Rectal smooth muscle tissue (tissue), 1 donor: ENCODE results near the gene TSHZ2.

ENCODE experiments used
- H3K27ac ChIP-seq: one replicate; pipeline ENCODE4 v1.7.0; 2013; ENCODE audit warnings: low read depth, low read length, inconsistent platforms
- H3K27me3 ChIP-seq: one replicate; pipeline ENCODE4 v1.7.0; 2013; ENCODE audit warnings: low read length; ENCODE audit not compliant: control insufficient read depth, insufficient read depth
- H3K36me3 ChIP-seq: one replicate; pipeline ENCODE4 v1.7.0; 2013; ENCODE audit warnings: low read length; ENCODE audit not compliant: control insufficient read depth, insufficient read depth
- H3K4me1 ChIP-seq: one replicate; pipeline ENCODE4 v1.7.0; 2013; ENCODE audit warnings: low read length; ENCODE audit not compliant: control insufficient read depth, insufficient read depth
- H3K4me3 ChIP-seq: one replicate; pipeline ENCODE4 v1.7.0; 2013; ENCODE audit warnings: low read length
- H3K9ac ChIP-seq: one replicate; pipeline ENCODE4 v1.7.0; 2013; ENCODE audit warnings: low read length

TSHZ2 gene

DNA sequence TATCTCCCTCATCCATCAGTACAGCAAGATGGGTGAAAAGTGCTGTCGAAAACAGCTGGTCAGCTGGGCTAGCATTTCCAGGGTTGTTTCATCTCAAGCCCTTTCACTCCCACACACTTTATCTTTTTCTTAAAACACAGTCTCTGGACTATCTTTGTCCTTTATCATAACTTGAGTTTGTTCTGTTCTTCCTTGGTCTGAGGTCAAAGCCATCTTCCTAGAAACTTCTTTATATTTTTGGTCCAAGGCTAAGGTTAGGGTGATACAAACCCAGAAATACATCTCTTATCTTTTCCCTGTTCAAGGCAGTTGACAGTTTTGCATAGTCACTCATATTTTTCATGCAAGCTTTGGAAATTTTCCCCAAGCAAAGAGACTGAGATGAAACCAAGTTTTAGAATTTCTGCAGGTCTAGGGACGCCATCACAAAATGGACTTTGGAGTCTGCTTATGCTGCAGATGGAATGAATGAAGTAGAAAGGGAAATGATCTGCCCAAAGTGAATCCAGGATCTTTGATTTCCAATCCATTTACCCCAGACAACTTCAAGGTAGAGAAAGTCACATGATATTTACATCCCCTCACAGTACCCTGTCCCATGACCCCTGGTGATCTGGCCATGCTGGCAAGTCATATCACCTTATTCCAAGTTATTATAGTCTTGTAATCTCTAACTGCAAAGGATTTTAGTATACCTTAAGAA, 324.4 kb downstream of the TSHZ2 start:
- H3K4me1 ChIP-seq = no peaks in the 10 kb centered on the region
- no peak overlapping the region for H3K9ac ChIP-seq
- no peak overlapping the region for H3K27ac ChIP-seq
- no peaks in the 10 kb centered on the region for H3K36me3 ChIP-seq
- H3K27me3 ChIP-seq = no peaks in the 10 kb centered on the region
- no peak overlapping the region for H3K4me3 ChIP-seq

DNA sequence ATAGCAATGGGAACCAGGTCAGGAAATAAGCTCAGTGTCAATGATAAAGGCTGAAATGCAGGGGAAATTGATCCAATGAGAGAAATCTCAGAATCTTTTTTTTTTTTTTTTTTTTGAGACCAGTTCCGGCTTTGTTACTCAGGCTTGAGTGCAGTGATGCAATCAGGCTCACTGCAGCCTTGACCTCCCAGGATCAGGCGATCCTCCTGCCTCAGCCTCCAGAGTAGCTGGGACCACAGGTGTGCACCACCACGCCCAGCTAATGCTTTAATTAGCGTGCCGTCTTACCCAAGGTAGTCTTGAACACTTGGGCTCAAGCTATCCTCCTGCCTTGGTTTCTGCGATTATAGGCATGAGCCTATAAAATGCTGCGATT, 325.0 kb downstream of the TSHZ2 start:
- no peaks in the 10 kb centered on the region for H3K36me3 ChIP-seq
- no peak overlapping the region for H3K9ac ChIP-seq
- no peak overlapping the region for H3K27ac ChIP-seq
- no peak overlapping the region for H3K4me3 ChIP-seq
- H3K4me1 ChIP-seq = no peaks in the 10 kb centered on the region
- no peaks in the 10 kb centered on the region for H3K27me3 ChIP-seq

DNA sequence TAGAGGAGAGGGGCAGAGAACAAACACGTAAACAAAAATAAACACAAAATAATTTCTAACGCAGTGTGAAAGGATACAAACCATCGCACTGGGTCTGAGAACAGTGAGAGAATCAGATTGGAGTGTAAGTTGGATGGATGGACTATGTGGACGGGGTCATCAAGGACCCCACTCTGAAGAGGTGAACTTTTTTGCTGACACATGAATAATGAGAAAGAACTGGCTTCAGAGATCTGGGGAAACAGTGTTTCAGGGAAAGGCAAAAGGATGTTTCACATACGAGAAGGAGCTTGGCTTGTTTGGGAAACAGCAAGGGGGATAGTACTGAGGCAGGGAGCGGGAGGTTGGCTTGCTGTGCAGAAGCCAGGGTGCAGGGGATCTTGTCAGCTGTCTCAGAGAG, 326.1 kb downstream of the TSHZ2 start:
- no peaks in the 10 kb centered on the region for H3K27me3 ChIP-seq
- H3K36me3 ChIP-seq = no peaks in the 10 kb centered on the region
- H3K4me1 ChIP-seq = no peaks in the 10 kb centered on the region
- no peak overlapping the region for H3K9ac ChIP-seq
- no peak overlapping the region for H3K27ac ChIP-seq
- H3K4me3 ChIP-seq = no peak overlapping the region

DNA sequence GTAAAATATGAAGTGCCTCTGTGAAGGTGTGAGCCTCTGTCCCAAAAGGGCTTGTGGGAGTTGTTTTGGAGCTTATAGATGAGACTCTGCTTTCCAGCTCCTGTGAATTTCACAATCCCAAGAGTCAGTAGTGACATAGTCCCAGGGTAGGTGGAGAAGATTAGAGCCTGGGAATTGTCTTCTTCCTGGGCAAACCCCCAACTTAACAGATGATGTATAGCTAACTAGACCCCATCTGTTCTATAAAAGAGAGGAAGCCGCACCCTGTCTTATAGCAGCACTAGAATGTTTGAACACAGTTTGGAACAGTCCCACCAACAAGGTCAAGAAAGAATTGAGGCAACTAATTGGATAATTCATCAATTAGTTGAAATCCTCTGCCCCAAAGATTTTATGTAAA, 326.8 kb downstream of the TSHZ2 start:
- Histone ChIP-seq H3K4me3 (no peak overlapping the region), H3K4me1 (no peaks in the 10 kb centered on the region), H3K27me3 (no peaks in the 10 kb centered on the region), H3K27ac (no peak overlapping the region), H3K9ac (no peak overlapping the region), H3K36me3 (no peaks in the 10 kb centered on the region)

DNA sequence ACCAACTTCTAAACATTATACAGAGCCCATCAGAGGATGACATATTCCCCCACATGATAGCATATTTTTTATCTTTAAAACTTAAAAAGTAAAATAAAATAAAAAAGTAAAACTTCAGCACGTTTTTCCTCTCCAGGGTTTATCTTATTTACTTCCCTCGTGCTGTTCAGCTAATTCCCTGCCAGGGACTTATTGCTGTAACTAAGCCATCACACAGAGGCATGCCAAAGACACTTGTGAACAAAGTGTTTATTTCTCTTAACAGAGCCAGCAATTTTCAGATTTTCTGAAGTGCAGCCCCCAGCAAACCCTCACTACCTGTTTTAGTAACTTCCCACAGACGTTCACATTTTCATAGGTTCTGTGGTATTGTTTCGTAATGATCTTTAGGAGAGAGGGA, 327.7 kb downstream of the TSHZ2 start:
- Histone ChIP-seq H3K9ac (no peak overlapping the region), H3K27ac (no peak overlapping the region), H3K4me3 (no peak overlapping the region), H3K27me3 (no peaks in the 10 kb centered on the region), H3K4me1 (no peaks in the 10 kb centered on the region), H3K36me3 (no peaks in the 10 kb centered on the region)

DNA sequence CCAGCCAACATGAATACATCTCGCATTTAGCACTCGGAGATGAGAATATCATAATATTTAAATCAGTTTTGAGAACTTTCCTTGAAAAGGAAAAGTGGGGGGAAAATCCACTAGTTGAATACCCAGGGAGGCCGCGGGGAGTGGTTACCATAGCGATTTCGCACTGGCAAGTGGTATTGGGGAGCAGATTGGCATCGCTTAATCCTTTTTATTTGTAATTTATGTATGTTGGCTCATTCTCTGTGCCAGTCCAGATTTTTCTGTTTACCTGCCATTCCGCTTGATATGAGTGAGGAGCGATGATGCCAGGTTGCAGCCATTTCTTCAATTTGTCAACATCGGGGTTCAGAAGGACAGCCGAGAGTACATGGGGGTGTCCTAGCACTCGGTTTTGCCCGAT, 329.7 kb downstream of the TSHZ2 start:
- Histone ChIP-seq H3K4me1 (no peaks in the 10 kb centered on the region), H3K4me3 (no peak overlapping the region), H3K27ac (no peak overlapping the region), H3K27me3 (no peaks in the 10 kb centered on the region), H3K9ac (no peak overlapping the region), H3K36me3 (no peaks in the 10 kb centered on the region)

DNA sequence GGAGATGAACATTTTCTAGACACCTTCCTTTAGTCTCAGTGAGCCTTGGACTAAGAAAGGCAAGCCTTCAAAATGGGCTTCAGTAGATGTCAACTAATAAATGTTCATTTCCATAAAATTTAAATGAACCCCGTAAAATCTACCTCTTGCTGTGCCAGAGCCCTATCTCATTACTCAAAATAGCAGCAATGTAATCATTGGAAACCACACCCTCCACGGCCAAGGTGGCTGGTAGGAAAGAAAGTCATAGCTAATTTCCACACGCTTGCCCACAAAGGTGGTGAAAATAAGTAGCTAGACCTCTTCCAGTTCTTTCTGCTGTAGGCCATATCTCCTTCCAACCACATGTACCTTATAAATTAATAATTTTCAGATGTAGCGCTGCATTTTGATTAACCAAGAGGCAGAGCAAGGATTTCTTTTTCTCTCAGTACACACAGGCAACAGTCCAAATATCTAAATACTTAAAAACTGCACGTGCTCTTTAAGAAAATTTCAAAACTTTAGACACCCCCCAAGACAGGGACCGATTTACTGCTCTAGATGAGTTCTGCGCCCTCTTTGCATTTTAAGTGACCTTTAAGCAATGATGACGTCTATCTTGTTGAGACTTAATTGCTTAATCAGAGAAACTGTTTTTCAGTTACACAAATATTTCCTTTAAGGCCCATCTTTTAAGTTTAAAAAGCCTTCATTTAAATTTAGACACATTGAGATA, 330.7 kb downstream of the TSHZ2 start:
- Histone ChIP-seq H3K36me3 (no peaks in the 10 kb centered on the region), H3K4me1 (no peaks in the 10 kb centered on the region), H3K4me3 (no peak overlapping the region), H3K27ac (no peak overlapping the region), H3K9ac (no peak overlapping the region), H3K27me3 (no peaks in the 10 kb centered on the region)

DNA sequence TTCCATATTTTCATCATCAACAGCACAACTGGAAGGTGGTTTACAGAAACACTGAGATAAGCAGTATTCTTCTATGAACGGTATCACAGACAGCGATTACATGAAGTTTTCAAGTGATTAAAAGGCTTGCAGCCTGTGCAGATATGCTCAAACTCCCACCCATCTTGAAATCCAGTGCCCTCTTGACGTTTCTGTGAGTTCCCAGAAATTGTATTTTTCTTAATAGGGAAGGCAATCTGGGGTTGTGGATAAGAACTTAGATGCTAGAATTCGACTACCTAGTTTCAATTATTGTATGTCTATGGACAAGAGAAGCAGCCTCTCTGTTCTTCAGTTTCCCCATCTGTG, 331.2 kb downstream of the TSHZ2 start:
- H3K27ac ChIP-seq = no peak overlapping the region
- H3K36me3 ChIP-seq = no peaks in the 10 kb centered on the region
- H3K4me3 ChIP-seq = no peak overlapping the region
- H3K4me1 ChIP-seq = no peaks in the 10 kb centered on the region
- no peaks in the 10 kb centered on the region for H3K27me3 ChIP-seq
- no peak overlapping the region for H3K9ac ChIP-seq

DNA sequence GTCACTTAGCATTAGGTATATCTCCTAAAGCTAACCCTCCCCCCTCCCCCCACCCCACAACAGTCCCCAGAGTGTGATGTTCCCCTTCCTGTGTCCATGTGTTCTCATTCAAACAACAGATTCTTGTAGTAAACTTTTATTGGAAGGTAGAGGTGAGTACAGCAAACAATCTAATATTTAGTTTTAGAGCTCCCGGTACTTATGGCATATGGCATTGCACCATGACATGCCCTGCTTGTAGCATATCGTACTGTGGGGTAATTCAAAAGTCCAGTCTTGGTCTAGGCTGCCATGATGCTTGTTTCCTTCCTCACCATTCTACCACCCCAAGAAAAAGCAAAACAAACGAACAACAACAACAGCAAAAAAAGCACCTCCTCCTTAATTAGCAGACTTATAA, 332.0 kb downstream of the TSHZ2 start:
- Histone ChIP-seq H3K4me1 (no peaks in the 10 kb centered on the region), H3K4me3 (no peak overlapping the region), H3K27me3 (no peaks in the 10 kb centered on the region), H3K9ac (no peak overlapping the region), H3K36me3 (no peaks in the 10 kb centered on the region), H3K27ac (no peak overlapping the region)

DNA sequence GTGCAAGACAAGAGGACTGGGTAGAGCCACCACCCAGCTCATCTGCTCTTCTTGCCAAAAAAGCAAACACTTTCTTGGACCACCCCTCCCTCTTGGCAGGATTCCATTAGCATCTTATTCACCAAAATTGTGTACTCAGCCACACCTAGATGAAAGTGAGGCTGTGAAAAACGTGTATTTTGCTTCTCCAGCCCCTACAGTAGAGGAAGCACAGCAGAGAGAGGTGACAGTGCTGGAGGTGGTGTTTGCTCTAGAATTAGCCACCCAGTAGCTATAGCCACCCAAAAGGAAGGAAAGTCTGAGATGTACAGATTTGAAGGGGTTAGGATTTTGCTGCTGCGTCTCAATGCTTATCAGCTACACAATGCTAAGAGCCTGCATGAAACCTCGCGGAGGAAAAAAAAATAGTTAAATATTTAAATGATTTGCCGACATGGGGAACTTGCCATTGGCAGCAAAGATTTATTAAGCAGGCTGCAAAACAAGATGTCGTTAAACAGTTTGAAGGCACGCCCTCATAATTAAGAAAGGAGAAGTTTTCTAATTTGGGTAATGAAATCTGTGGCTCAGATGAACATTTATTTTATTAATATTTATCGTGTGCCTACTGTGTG, 334.1 kb downstream of the TSHZ2 start:
- Histone ChIP-seq H3K4me3 (no peak overlapping the region), H3K36me3 (no peaks in the 10 kb centered on the region), H3K27me3 (no peaks in the 10 kb centered on the region), H3K4me1 (no peaks in the 10 kb centered on the region), H3K9ac (no peak overlapping the region), H3K27ac (no peak overlapping the region)

DNA sequence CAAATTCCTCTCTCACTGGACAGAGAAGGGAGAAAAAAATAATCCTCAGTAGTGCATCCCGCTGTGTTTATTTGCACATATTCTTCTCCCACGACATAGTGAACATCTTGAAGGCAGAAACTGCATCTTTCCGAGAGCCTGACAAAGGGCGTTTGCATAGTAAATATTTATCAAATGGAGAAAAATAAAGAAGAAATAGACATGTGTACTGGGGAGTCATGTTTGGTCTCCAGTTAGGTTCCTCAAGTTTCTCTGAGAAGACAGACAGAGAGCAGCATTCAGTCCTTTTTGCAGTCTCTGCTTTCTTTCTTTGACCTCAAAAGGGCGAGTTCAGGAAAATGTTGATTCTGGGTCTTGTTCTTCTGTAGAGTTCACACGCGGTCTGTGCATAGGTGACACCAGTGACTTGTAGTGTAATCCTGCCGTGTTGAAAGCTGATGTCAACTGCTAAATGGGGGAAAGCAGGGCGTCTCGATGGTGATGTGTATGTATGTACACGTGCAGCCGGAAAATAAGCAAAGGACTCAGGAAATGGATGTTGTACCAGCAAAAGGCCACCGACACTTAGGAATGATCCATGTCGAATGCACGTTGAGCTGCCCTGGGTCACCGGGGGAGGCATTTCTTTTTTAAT, 335.9 kb downstream of the TSHZ2 start:
- H3K27ac ChIP-seq = no peak overlapping the region
- H3K36me3 ChIP-seq = no peaks in the 10 kb centered on the region
- no peak overlapping the region for H3K9ac ChIP-seq
- H3K4me3 ChIP-seq = no peak overlapping the region
- no peaks in the 10 kb centered on the region for H3K4me1 ChIP-seq
- H3K27me3 ChIP-seq = no peaks in the 10 kb centered on the region

DNA sequence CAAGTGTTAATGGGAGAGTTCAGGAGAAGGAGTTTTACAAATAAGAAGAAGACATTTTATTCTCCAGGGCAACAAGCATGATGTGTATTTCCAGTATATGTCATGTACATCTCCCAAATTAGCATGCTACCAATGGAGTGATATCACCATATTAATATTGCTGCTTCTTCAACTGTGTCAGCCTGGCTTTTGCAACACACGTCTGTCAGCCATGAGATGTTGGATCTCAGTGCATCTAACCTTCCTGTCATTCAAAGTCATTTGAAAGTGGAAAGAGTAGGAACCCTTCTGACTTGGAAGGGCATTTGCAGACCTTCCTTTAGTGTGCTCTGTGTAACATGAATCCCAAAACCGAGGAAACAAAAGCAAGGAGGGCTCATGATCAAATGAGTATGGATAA, 337.4 kb downstream of the TSHZ2 start:
- H3K36me3 ChIP-seq = no peaks in the 10 kb centered on the region
- no peaks in the 10 kb centered on the region for H3K4me1 ChIP-seq
- H3K27ac ChIP-seq = no peak overlapping the region
- no peak overlapping the region for H3K4me3 ChIP-seq
- no peak overlapping the region for H3K9ac ChIP-seq
- no peaks in the 10 kb centered on the region for H3K27me3 ChIP-seq
